ENCODE data around the gene LSM2. TPM values are rescaled to one million over a fixed set of nuclear protein-coding genes. Genes with fewer than 3 reads are reported as not detected.

The LSM2 gene
- total RNA-seq, 4 donors from 2014 or later, result 23.5 to 43.0 (median 34.8) TPM

- TF ChIP-seq POLR2AphosphoS5 (IDR thresholded peaks at IDR 0.05) (no peak), EP300 (IDR thresholded peaks at IDR 0.05; ENCODE audit: low read depth) (no peak), POLR2A (IDR thresholded peaks at IDR 0.05) (no peak), CTCF (IDR thresholded peaks at IDR 0.05) (no peak)
- in situ Hi-C loops (cut with MboI; ENCODE audit: low pct_ligation_motif_present in 1 of 4, low pct_unique_long_range_greater_than_20kb in 1 of 4, low sequenced_read_pairs in 3 of 4) (loop anchor here in 2 of 4 donors (5.0 to 10.0 kb wide), 2 partner anchors 80 to 82 kb away; partner anchors contain the start of gene LY6G5C (in 1 of the 2)), intact Hi-C loops (cut with DNase I; ENCODE audit: low total_unique reads) (no loop called here)
- H3K27me3 ChIP-seq, result no peaks in the 10 kb centered on the region
- H3K27ac ChIP-seq, result no peak overlapping the region
- no peak for DNase-seq
- H3K4me3 ChIP-seq, result no peak overlapping the region
- 85% methylated on average over 6 of the region's 6 CpGs; no CpG with 5 or more reads in 1 of the 2 donors for WGBS, 2 donors (ENCODE audit: low coverage in 1 of 2)
- H3K4me1 ChIP-seq, result peaks cover 0 to 16% (median 8%) of the 10 kb centered on the region in 4 donors
- no peaks in the 10 kb centered on the region for H3K9me3 ChIP-seq
- H3K36me3 ChIP-seq, result no peaks in the 10 kb centered on the region
Measured at GRCh38 chr6:31767096-31767645, 39.6 kb downstream of the LSM2 start.

- intact Hi-C loops (cut with DNase I; ENCODE audit: low total_unique reads), result no loop called here
- in situ Hi-C loops (cut with MboI; ENCODE audit: low pct_ligation_motif_present in 1 of 4, low pct_unique_long_range_greater_than_20kb in 1 of 4, low sequenced_read_pairs in 3 of 4), result loop anchor here in 2 of 4 donors (5.0 to 10.0 kb wide), 2 partner anchors 79 to 81 kb away; partner anchors contain the start of gene LY6G5C (in 1 of the 2)
- H3K27ac ChIP-seq, result no peak overlapping the region
Measured at GRCh38 chr6:31765910-31766794, 40.6 kb downstream of the LSM2 start.

GRCh38 chr6:31765559-31765909, 41.2 kb downstream of the LSM2 start:
- WGBS, 2 donors (ENCODE audit: low coverage in 1 of 2), result 85 to 86% methylated on average over 5 to 9 of the region's 9 CpGs
- Histone ChIP-seq H3K4me3 (no peak overlapping the region), H3K36me3 (no peaks in the 10 kb centered on the region), H3K27me3 (no peaks in the 10 kb centered on the region), H3K9me3 (no peaks in the 10 kb centered on the region), H3K27ac (no peak overlapping the region), H3K4me1 (peaks cover 0 to 15% (median 6%) of the 10 kb centered on the region in 4 donors)
- no peak for TF ChIP-seq POLR2AphosphoS5 (IDR thresholded peaks at IDR 0.05)
- no peak for TF ChIP-seq EP300 (IDR thresholded peaks at IDR 0.05; ENCODE audit: low read depth)
- no peak for TF ChIP-seq CTCF (IDR thresholded peaks at IDR 0.05)
- TF ChIP-seq POLR2A (IDR thresholded peaks at IDR 0.05), result no peak
- in situ Hi-C loops (cut with MboI; ENCODE audit: low pct_ligation_motif_present in 1 of 4, low pct_unique_long_range_greater_than_20kb in 1 of 4, low sequenced_read_pairs in 3 of 4), result loop anchor here in 2 of 4 donors (5.0 to 10.0 kb wide), 2 partner anchors 78 to 81 kb away; partner anchors contain the start of gene LY6G5C (in 1 of the 2)
- no peak for DNase-seq
- intact Hi-C loops (cut with DNase I; ENCODE audit: low total_unique reads), result no loop called here

More at GRCh38 chr6:31765910-31766794, 40.6 kb downstream of the LSM2 start:
- H3K4me1 ChIP-seq, result peaks cover 0 to 15% (median 8%) of the 10 kb centered on the region in 4 donors
- no peak for TF ChIP-seq POLR2A (IDR thresholded peaks at IDR 0.05)
- no peak for TF ChIP-seq POLR2AphosphoS5 (IDR thresholded peaks at IDR 0.05)
- TF ChIP-seq EP300 (IDR thresholded peaks at IDR 0.05; ENCODE audit: low read depth), result no peak
- no peak for TF ChIP-seq CTCF (IDR thresholded peaks at IDR 0.05)
- no peaks in the 10 kb centered on the region for H3K9me3 ChIP-seq
- H3K36me3 ChIP-seq, result no peaks in the 10 kb centered on the region
- H3K27me3 ChIP-seq, result no peaks in the 10 kb centered on the region
- peak overlapping the region in 2 of 4 donors; percentile 6 to 19 for H3K4me3 ChIP-seq
- no peak for DNase-seq
- WGBS, 2 donors (ENCODE audit: low coverage in 1 of 2), result 52 to 67% methylated on average over 11 to 42 of the region's 42 CpGs

GRCh38 chr6:31764198-31764597, 42.6 kb downstream of the LSM2 start:
- no peak overlapping the region for H3K4me3 ChIP-seq
- no peak overlapping the region for H3K27ac ChIP-seq
- WGBS, 2 donors (ENCODE audit: low coverage in 1 of 2), result 60 to 75% methylated on average over 1 to 4 of the region's 4 CpGs
- intact Hi-C loops (cut with DNase I; ENCODE audit: low total_unique reads), result no loop called here
- H3K27me3 ChIP-seq, result no peaks in the 10 kb centered on the region
- no peaks in the 10 kb centered on the region for H3K36me3 ChIP-seq
- DNase-seq, result no peak
- in situ Hi-C loops (cut with MboI; ENCODE audit: low pct_ligation_motif_present in 1 of 4, low pct_unique_long_range_greater_than_20kb in 1 of 4, low sequenced_read_pairs in 3 of 4), result loop anchor here in 1 of 4 donors (10.0 kb wide), 1 partner anchor 79 kb away; the partner anchor contains the start of gene LY6G5C
- no peak for TF ChIP-seq CTCF (IDR thresholded peaks at IDR 0.05)
- TF ChIP-seq POLR2A (IDR thresholded peaks at IDR 0.05), result no peak
- TF ChIP-seq POLR2AphosphoS5 (IDR thresholded peaks at IDR 0.05), result no peak
- TF ChIP-seq EP300 (IDR thresholded peaks at IDR 0.05; ENCODE audit: low read depth), result no peak
- H3K4me1 ChIP-seq, result peaks cover 0 to 10% (median 0%) of the 10 kb centered on the region in 4 donors
- no peaks in the 10 kb centered on the region for H3K9me3 ChIP-seq

All from transverse colon (tissue), 4 donors.